Measurements from ENCODE around the gene CPSF6.

- TF ChIP-seq CTCF (IDR thresholded peaks at IDR 0.05): no peak
- TF ChIP-seq ZFX (IDR thresholded peaks at IDR 0.05; ENCODE audit: borderline replicate concordance): no peak
Observed at GRCh38 chr12:69272511-69272910, 33.1 kb downstream of the CPSF6 start.

All from 22Rv1 (cell line).